GM18502 (cell line): Measurements from ENCODE around the gene MAP1LC3B2.

Experiments
- ATAC-seq: cut with Tn5 transposase; IDR thresholded peaks from one replicate; pipeline ENCODE4 v1.9.1; 2021; ENCODE audit warnings: mild to moderate bottlenecking; ENCODE audit not compliant: unreplicated experiment, poor library complexity

The MAP1LC3B2 gene

DNA sequence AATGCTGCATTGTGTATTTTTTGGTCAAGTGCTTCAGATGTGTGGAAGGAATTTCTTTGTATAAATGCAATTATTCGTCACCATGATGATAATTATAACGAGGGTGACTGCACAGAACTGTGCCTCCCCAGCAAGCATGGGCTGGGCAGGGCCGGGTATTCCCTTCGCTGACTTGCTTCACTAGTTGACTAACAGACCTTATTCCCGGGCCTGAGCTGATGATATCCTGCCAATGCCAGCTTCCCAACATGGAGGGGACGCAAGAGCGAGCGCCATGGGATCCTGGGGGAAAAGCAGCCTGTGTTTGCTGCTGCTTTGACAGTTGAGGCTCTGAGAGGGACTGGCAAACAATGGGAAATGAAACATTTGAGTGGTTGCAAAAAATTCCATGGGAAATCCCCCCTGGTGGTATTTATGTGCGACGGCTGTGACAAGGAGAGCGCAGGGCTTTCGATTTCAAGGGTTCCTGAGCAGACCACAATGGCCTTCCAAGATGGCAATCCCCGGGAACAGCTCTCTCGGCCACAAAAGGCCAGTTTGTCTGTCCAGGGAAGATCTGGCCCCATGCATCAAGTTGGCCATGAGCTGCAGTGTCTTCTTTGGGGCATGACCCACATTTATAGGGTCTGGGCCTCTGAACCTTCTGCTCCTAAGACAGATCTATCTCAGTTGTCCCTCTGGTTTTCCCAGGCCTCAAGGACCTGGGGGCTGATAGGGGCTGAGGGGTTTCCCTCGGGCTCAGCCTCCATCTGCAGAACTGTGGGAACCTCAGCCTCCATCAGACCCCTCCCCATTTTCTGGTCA, 21.9 kb upstream of the MAP1LC3B2 start:
- peak; percentile 32 for ATAC-seq

DNA sequence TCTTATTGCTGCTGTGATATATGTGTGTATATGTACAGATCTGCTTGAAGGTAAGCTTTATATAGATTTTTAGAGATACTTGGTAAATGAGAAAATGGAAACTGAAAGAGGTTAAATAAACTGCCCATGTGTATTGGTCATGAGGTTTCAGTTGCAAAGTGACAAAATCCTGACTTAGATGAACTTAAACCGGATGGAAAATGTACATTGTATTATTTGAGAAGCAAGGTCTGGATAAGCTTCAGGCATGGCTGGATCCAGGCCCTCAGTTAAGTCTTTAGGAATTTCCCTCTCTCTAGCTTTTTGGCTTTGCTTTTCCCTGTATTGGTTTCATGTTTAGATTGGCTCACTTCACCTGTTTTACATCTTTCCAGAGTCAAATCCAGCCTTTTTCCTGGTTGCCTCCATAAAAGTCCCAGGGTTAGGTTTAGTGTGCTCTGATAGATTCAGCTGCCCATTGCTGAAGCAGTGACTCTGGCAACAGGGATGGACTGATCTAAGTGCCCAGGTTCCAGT, 21.0 kb upstream of the MAP1LC3B2 start:
- ATAC-seq = peak; percentile 58

DNA sequence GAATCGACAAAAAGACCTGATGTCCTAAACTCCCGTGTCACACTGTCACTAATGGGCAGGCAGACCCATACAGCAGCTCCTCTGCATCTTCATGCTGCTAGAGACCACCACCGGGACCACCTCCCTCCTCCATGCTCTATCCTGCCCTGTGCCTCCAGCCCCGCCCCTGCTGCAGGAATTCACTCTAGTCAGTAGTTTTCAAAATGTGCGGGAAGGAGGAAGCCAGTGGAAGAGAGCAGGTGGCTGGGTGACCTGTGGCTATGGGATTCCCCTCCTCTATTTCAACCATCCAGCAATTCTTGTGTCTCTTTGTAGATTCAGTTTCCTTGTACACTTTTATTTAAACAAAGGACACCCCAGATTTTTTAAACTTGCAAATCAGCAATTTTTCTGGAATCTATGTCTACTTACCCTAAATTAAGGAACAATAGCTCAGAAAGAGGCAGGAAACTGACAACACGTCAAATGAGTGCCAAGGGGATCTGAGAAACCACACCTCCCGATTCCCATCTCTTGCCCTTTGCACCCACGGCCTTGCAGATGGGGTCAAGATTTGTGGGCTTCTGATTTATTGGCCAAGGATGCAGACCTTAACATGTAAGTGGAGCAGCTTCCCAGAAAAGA, 20.4 kb upstream of the MAP1LC3B2 start:
- no peak for ATAC-seq

DNA sequence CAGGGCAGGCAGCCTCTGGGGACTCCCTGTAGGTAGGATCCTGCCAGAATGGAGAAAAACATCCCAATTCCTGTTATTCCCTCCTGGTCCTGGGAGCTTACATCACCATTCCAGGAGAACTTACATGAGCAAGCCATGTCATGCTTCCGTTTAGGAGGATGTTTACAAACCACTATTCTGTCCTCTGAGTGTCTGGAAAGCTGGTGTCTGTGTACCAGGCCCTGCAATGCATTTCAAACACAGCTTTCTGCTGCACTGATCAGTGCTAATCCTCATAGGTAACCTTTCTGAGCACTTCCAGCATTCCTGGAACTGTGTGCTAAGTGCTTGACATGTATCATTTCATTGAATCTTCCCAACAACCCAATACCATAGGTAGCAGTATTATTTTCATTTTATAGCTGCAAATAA, 19.8 kb upstream of the MAP1LC3B2 start:
- no peak for ATAC-seq

DNA sequence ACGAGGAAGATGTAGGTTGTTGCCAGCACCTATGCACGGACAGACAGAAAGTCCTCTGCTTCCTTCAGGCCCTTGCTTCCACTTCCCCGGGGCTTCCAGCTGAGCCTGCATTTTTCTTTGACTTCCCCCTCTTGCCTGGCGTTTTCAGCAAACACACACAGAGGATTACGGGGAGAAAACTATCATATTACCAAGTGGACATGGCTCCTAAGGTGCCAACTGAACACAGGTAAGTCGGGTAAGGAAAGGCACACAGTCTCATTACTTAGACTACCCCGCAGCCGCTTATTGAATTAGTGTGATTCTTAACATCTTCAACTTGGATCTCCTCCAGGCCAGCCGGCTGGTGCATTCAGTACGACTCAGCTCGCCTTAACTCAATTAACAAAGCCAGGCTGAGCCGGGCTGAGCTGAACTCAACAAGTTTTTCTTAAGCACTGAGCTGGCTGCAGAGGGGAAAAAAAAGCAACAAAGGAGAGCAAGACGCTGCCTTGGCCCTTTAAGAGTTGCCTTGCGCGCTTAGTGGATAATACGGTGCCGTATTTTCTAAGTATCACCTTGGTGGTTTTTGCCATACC, 19.2 kb upstream of the MAP1LC3B2 start:
- ATAC-seq = no peak

DNA sequence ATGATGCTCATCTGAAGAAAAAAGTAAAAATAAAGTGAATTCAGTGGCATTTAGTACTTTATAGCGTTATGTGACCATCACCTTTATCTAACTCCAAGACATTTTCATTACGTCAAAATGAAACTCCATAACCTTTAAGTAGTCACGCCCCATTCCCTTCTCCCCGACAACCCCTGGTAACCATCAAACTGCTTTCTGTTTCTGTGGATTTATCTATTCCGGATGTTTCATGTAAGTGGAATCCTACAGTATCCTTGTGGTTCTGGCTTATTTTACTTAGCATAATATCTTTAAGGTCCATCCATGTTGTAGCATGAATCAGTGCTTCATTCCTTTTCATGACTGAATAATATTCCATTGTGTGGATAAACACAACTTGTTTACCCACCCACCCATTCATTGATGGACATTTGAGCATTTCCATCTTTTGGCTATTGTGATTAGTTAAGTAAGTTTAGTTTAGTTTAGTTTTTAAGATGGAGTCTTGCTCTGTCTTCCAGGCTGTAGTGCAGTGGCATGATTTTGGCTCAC, 18.5 kb upstream of the MAP1LC3B2 start:
- no peak for ATAC-seq

DNA sequence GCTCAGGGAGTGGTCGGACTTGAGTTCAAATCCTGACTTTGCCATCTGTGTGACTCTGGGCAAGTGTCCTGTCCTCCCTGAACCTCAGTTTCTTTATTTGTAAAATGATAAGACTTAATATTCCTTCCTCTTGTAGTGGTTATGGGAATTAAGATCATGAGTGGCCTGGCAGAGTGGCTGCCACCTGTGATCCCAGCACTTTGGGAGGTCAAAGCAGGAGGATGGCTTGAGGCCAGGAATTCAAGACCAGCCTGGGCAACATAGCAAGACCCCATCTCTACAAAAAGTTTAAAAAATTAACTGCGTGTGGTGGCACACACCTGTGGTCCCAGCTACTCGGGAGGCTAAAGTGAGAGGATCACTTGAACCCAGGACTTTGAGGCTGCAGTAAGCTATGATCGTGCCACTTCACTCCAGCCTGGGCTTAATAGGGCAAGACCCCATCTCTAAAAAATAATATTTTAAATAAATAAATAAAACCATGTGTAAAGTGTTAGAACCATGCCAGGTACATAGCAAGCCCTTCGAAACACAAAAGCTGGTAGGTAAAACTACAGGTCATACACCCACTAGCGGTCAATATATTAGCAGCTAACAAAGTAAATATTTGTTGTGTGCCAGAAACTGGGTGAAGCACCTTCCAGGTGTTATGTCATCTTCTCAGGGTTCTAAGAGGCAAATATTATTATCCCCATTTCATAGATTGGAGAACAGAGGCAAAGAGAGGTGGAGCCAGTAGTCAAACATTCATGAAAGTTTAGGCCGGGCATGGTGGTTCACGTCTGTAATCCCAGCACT, 17.4 kb upstream of the MAP1LC3B2 start:
- no peak for ATAC-seq

DNA sequence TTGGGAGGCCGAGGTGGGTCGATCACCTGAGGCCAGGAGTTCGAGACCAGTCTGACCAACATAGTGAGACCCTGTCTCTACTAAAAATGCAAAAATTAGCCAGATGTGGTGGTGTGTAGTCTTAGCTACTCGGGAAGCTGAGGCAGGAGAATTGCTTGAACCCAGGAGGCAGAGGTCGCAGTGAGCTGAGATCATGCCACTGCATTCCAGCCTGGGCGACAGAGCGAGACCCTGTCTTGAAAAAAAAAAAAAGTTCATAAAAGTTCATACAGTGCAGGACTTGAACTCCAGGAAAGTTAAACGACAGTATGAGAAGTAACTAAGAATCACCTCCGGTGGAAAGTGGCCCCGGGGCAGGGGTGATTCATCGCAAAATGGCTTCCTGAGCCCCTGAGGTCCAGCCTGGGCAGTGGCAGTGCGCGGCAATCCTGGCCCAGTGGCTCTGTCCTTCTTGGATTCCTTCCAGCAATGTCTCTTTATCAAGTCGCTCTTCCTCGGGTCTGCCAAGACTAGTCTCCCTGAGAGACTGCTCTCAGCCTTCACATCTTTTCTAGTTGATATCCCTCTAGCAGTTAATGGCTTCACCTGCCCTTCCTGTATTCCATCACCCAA, 16.7 kb upstream of the MAP1LC3B2 start:
- no peak for ATAC-seq

DNA sequence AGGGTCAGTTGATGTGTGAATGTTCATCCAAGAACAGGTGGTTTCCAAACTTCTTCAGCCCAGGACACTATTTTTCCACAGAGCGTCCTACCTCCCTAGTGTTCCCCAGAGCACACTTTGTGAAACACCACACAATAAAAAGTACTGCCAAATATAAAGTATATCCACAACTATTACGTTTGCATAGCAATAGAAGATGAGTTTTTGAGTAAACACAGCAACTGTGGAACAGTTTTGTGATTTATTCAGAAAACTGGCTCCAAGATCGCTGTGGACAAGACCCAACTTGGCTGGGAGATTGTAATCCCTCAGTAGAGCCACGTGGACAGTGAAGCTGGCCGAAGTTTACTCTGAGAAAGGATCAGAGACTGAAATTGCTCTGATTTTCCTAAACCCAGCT, 14.5 kb upstream of the MAP1LC3B2 start:
- ATAC-seq = no peak

DNA sequence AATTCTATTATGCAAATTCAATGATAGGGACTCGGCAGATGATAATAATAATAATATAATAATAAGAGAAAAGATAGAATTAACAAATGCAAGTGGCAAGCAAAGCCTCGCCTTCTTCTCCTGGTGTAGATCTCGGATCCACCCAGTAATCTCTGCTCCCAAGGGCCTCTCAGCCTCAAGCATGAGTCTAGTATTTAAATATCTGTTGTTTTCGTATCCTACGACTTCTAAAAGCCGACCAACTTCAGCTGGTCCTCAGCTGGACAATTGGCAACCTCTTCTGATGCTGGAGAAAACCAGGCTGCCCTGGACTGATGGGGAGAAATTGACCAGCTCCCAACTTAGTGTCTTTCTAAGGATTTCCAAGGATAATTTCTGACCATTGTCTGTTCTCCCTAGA, 14.0 kb upstream of the MAP1LC3B2 start:
- ATAC-seq = no peak

DNA sequence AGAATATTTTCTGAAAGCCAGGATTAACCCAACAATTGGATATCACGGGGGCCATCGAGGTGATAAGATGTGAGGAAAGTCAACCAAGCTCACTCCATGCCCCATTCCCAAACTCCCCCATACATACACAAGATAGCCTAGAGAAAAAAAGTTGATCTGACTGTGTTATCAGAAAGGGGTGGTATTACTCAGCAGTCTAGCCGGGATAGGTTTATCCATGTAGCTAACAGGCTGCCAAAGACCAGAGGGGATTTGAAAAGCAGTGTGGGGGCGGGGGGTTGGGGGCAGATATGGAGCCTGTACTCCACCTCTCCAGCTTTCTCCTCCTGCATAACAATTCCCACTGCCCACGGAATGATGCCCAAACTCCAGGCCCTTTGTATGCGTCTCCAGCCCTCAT, 13.2 kb upstream of the MAP1LC3B2 start:
- ATAC-seq = no peak

DNA sequence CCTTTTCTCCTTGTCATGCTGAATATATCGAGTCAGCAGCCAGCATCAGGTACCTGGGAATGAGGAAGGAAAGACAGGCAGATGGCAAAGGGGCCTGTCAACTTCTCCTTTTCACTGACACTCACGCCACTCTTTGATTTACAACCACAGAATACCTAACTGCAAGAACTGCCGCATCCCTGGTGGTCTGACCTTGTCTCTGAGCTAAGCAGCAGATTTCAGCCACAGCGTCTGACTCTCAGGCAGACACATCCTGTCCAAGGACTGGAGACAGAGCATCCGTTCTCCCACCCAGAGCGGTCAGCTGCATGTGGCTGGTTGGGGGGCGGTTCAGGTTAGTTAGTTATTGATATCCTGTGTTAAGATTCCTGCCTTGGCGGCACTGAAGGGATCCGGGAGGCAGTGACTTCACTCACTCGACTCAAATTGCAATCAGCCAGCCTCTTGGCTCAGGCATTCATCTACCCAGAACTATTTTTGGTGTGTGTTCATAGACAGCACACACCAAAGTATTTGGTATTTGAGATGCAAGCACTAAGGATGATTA, 11.2 kb upstream of the MAP1LC3B2 start:
- ATAC-seq = peak; percentile 85

DNA sequence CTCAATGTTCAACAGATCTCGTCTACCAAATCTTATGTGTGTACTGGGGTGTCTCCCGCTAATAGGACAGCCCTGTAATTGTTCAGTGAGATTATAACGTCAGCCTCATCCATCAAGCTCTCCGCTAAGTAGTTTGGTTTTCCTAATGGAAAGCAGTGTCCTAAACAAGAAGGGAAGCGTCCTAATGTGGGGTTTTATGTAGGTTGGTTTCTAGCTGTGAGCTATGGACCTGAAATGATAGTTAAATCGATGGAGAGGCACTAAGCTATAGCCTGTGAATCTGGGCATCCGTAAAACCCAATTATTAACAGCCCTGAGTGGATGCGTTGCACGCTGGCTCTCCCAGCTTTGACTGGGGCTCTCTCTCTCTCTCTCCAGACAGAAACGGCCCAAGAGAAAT, 9.2 kb upstream of the MAP1LC3B2 start:
- no peak for ATAC-seq

DNA sequence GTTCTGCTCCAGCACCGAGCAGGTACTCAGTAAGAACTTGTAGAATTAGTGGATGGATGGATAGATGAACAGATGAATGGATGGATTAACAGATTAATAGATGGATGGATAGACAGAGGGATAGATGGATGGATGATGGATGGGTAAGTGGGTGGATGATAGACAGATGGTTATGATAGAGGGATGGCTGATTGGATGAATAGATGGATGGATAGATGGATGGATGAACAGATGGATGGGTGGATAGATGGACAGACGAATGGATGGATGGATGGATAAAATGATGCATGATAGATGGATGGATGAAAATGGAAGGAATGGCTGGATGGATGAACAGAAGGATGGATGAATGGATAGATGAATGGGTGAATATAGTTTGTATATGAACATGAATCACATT, 8.0 kb upstream of the MAP1LC3B2 start:
- no peak for ATAC-seq

DNA sequence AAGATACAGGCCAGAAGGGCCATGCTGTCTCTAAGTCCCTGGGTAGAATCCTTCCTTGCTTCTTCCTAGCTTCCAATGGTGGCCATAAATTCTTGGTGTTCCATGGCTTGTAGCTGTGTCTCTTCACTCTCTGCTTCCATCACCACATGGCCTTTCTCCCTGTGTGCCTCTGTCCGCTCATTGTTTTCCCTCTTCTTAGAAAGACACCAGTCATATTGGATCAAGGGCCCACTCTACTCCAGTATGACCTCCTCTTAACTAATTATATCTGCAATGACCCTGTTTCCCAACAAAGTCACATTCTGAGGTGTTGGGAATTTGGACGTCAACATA, 7.6 kb upstream of the MAP1LC3B2 start:
- no peak for ATAC-seq

DNA sequence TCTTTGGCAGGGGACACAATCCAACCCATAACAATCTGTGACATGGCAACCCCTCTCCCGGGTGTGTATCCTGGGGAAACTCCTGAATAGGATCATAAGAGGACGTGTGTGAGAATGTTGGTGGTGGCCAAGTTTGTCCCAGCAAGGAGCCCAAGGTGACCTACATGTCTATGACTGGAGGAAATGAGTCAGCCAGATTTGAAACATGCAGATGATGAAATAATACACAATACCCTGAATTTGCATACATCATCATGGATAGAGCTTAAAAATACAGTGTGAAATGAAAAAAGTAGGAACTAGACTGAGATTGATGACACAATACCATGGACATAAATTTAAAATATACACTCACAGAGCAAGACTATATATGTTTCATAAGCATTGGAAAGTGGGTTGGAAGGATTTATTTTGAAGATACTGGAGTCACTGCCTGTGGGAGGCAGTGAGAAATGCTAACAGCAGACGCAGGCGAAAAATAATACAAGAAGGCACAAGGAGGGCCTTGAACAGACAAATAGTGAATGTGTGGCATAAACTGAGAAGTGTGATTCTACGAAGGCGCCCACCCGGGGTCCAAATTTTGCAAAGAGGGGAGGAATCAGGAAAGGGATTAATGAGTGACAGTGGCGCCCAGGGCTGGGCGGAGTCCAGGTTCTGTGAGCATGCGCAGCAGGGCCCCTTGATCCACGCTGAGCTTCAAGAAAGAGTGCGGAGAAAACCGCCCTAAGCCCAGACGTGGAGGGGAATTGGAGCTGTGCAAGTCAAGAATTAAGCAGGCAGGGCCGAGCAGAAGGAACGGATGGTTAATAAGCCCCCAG, 7.0 kb upstream of the MAP1LC3B2 start:
- ATAC-seq = no peak

DNA sequence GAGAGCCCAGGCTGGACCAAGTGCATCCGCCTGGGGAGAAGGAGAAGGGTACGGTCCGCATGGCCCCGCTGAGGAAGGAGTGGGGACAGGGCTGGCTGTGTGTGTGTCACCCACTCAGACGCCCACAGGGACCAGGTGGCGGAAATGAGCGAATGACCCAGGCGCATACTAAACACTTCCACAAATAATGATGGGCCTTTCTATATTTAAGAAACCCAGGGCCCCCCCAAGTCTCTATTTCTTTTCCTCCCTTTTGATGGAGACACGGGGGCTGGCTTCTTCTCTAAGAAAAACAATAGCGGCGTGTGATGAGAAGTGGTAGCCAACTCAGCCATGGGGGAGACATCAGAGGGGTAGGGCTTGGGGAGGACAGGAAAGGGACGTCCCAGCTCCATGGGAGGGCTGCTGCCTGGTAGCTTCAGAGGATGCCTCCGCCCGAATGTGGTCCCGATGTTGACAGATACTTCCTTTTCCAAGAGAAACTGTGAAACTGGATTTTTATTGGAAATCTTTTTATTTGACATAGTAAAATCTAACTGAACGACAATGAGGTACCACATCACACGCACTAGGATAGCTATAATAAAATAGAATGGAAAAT, 6.3 kb upstream of the MAP1LC3B2 start:
- no peak for ATAC-seq

DNA sequence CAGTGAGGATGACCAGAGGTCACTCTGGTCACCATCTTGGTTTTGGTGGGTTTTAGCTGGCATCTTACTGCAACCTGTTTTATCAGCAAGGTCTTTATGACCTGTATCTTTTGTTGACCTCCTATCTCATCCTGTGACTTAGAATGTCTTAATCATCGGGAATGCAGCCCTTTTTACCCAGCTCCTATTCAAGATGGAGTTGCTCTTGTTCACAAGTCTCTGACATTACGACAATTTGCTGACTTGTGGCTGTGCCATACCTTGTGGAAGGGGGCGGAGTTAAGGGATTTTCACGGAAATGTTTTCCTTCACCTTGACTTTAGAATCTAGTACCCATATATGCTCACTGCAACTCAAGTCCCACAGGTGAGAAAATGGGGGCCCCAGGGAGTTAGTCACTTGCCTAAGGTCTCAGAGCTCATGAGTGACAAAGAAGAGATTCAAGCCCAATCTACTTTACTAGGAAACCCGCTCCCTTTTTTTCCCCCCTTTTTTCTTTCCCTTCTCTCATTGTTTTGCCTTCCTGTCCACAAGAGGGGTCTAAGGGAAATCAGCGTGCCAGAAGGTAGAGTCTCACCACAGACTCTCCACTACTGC, 2.7 kb upstream of the MAP1LC3B2 start:
- ATAC-seq = no peak
